Measurements from ENCODE around the gene CLCN1.

- no peak for TF ChIP-seq CTCF (conservative IDR thresholded peaks at IDR 0.05; ENCODE audit: low read depth, low read length)
- TF ChIP-seq EZH2 (IDR thresholded peaks at IDR 0.05; ENCODE audit: borderline replicate concordance, low read depth, low read length, poor library complexity, severe bottlenecking), result no peak
Measured at GRCh38 chr7:143383642-143383957, 67.7 kb downstream of the CLCN1 start.

Measured in A673 (cell line).